HG03521 (cell line): ENCODE data around the gene WNT5A.

Source experiments
- ATAC-seq: cut with Tn5 transposase; IDR thresholded peaks from one replicate; pipeline ENCODE4 v1.9.1; 2021; ENCODE audit warnings: mild to moderate bottlenecking, moderate library complexity; ENCODE audit not compliant: unreplicated experiment

The WNT5A gene

DNA sequence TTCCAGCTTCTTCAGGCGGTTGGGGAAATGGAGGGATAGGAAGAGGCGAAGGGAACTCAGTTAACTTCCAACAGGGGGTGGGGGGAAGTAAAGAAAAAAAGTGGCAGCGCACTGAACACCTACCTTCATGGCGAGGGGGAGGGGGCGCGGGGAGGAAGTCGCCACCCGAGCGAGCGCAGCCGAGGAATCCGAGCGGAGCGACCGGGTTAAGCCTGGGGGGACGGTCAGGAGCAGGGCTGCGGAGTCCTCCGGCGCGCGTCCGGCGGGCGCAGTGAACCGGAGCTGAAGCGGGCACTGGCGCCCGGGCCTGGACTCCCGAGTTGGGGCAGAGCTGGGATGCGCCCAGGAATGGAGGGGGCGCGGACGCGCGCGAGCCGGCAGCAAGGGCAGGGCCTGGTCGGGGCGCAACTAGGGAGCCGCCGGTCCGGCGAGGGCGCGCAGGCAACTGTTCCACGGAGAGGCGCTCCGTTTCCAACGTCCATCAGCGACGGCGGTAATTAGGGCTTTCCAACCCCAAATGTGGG lies at the start of gene WNT5A:
Gene WNT5A, minus strand, starts transcription at position 450 of the 524 bp plus-strand sequence. Its CDS starts 321 bp downstream, at position 129.
- no peak for ATAC-seq

DNA sequence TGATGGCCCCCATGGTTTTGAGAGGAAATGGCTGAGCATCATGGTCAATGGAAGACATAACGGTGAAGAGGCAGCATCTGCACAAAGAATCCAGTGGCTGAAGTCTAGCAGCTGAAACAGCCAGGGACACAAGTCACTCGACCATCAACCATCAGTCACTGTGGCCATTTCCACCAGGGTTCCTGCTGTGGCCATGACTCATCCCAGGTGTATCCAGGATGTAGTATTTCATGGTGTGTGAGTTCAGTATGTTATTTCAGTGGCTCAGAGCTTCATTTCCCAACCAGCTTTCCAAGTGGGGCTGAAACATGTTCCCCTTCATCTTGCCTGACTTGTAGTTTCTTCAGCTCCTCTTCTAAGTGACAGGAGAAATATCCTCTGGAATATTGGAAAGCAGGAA lies 47.8 kb upstream of the WNT5A start:
- no peak for ATAC-seq

DNA sequence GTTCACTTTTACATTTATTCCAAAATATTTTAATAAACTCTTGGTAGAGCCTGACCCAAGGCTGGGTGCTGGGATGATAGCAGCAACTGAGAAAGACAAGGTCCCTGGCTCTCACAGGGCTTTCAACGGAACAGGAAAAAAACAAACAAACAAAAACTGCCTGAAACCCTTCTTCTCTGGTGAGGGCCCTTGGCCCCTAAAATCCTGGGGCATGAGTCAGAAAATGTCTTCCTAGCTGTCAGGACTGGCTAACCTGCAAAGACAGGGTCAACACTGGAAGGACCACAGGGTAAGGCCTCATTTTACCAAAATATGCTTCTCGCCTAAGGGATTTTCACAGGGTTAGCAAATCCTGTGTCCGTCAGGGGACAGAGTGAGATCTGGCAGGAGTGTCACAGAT lies 45.7 kb upstream of the WNT5A start:
- ATAC-seq = no peak

DNA sequence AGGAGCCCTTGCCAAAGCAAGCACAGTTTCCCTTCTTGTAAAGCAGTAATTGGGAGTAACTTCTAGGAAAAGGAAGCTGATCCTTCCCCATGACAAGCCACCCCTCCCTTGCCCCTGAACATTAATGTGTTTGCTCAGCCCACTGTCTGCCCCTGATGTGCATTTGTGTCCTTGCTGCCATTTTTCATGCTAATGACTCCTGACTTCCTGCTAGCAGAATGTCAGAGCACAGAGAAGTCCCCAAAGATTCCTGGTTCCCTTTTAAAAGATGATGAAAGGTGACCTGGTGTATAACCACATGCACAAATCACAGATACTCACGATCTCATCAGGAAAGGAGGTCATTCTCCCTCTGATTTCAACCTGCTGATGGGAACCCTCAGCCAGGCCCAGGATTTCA lies 44.2 kb upstream of the WNT5A start:
- no peak for ATAC-seq

DNA sequence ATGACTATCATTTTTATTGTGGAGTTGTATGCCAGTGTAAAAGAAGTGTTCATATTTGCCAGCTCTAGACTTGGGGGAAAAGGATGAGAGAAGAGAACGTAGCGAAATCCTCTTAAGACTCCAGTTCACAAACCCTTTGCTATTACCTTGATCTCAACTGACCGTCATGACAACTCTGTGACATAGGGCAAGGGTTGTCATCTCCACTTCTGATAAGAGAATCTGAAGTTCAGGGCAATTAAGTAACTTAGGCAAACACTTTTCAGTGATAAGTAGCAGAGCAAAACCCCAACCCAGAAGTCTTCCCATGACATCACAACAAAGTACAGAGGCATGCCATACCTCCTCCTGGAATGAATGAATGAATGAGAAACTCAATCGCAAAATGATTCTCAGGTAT lies 40.3 kb upstream of the WNT5A start:
- no peak for ATAC-seq

DNA sequence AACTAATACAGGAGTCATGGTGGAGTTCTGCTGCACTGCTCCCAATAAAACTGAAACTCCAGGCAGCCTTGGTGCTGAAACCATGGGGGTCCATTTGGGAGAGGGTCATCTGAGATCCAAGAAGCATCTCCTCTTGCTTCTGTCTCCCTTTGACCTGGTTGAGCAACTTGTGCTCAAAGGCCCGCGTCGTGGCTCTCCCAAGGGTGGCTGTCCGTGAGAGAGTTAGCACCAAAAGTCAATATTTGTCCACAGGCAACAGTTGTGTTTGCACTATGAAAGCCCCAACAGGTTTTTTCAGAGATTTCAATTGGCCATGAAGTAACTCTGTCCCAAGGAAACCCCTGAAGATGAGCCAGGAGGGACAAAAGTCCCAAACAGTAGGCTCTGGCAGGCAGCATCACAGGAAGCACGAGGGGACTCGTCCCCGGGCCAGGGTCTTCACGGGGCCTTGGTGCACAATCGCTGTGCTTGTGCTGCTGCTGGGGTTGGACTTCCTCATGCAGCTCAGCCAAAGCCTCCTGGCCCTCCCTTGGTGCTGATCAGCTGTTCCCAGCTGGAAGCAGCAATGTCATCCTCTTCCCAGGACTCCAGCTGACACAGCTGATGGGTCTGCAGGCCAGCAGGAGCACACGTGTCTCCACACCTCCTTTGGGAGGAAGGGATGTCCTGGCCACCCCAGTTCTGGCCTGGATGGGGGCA lies 39.4 kb upstream of the WNT5A start:
- ATAC-seq = no peak

DNA sequence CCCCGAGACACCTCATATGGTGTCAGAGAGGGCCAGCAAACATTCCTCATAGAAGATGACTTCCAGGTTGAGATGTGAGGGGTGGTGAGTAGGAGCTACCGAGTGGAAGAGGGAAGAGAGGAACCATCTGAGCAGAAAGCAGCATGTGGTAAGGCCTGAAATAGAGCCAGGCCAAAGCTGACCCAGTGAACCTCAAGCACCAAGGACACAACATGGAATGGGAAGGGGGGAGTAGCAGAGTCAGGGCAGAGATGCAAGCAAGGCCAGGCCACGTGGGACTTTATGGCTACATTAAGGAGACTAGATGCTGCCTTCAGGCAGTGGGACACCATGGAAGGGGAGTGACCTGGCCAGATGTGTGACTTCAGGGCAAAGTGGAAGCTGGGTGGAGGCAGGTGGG lies 38.3 kb upstream of the WNT5A start:
- no peak for ATAC-seq

DNA sequence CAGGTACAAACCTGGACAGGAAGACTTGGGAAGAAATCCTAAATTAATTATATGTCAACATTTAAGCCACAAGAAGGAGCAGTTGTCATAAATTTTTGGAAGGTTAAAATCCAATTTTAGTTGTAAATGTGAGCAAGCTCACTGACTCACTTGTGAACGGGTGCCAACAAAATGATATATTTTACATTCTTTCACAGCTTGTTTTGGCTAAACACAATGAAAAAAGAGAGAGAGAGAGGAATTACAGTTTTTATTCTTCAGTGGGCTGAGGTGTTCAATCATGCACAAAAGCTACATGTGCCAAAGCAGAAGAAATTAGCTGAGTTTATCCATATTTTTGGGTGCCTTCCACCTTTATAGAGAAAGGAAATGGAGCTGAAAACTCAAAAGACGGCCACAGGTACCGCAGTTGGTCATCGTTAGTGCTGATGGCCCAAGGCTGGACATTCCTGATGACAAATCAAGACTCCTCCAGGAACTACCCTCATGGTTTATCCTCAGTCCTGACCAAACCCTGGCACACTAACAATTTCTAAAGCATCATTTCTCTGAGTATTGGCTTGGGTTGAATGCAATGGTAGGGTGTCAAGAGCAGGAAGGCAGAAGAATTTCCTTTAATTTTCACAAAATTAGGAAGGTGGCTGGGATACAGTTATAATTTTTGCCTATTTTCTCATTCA lies 37.6 kb upstream of the WNT5A start:
- no peak for ATAC-seq

DNA sequence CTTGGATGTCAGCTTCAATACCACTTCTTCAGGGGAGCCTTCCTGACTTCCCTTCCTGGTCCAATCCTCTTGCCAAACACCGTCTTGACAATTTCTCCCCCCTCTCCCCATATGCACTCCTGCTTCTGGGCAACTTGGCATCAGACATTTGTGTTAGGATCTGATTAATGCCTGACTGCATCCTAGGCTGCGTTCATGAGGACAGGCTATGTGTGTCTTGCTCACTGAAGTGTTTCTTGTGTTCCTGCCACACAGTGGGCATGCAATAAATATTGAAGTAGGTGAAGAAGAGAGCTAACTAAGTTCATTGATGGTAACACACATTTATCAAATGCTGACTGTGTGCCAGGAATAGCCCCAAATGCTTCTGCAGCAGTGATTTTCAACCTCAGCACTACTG lies 36.4 kb upstream of the WNT5A start:
- ATAC-seq = no peak

DNA sequence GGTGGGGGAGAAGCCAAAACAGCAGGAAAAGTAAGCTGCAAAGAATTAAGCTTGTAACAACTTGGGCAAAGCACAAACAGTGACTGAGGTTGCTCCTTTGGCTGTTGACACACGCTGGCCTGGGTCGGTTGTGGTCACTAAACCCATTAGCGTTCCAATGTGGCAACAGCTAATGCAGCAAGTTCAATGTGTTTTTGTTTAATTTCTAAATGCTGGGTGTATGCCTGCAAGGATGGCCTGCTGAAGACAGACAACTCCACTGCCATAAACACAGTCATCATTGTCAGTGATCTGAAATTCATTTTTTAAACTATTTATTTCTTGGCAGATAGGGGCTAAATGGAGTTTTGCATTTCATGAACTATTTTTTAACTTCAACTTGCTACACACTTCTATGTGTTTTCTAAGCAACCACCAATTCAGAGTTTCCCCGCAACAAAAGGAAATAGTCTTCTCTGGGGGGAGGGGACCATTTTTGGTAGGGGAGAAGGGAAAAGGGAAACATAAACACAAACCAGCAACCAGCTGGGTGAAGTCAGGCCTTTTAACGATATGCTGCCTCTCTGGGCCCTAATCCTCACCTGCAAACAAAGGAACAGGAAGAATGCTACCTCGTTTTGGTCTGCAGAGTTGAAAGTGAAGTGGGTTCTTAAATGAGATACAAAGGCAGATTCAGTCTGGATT lies 34.8 kb upstream of the WNT5A start:
- no peak for ATAC-seq

DNA sequence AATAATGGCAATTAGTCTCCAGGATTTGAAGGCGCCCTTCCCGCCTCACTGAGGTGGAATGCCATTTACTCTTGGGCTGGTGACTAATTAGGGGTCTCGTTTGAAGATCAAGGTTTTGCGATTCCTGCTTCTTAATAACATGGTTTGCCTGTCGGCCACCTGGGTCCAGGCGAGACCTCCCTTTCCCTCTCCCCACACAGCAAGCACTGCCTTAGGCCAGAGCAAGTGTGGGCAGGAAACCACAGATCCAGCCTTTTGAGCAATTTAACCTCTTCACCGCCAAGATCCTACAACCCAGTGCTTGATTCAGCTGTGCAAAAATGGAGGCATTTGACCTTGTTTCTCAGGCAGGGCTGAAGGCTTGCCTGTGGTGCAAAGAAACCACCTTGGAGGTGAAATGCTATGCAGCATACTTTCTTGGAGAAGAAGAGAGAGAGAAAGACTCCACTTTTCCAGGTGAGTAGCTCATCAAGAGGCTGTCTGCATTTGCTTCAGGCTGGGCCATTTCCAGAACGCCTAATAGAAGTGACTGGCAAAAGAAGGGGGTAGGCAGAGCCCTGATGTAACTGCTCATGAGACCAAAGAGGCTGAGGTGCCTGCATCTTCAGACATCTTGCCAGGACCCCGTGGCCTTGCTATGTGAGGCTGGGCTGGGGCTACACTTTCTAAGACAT lies 34.1 kb upstream of the WNT5A start:
- no peak for ATAC-seq

DNA sequence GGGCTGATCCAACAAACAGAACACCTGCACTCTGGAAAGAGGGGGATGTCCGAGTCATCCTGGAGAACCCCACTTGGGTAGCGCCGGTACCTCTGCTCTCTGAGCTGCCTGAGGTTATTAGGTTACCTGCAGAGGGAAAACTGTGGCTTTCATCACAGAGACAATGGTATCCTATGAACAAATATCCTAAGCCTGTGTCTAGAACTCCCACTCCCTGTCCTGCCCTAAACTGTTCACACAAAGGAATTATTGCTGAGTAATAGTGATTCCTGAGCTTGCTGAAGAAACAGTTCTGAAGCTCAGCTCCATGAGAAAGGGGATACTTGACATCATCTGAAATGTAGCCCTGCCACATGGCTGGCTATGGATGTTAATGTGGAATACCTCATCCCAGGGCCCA lies 31.9 kb upstream of the WNT5A start:
- no peak for ATAC-seq

DNA sequence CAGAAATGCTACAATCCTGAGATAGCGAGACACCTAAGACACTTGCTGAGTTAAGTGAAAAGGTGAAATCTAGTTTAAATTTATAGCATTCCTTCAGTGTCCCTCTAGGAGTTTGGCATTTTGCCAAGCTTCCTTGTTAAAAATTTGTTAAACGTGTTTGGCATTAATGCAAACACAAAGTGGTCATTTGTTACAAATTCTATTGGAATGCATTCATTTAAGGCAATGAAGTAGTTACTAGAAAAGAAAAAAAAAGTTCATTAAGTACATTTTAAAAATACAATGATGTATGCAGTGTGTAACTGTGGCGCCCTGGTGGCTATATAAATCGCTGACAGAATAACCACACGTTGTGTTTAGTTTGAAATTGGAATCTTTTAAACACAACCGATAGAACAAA lies 31.3 kb upstream of the WNT5A start:
- no peak for ATAC-seq

DNA sequence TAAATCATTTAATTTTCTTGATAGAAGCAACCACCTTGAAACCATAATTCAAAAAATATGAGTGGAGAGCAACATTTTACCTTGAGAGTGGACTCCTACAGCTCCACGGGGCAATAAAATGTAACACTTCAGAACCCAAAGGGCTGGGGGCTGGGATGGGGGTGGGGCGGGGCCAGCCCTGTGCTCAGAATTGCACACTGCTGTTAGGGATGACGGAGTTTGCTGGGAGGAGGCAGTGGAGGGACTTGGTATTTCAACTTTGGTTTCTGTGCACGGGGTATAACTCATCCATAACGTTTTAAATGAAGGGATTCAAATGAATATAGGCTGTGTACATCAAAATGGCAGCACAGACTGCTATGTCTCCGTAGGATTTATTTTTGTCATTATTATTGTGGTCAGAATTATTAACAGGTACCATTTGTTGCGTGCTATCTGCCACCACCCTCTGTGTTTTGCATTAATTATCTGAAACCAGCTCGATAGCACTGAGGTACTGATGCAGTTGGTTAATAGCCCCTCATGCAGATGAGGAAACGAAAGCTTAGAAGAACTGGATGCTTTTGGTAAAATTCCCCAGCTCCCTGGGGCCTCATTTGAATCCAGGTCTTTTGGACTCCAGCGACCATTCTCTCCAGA lies 29.4 kb upstream of the WNT5A start:
- ATAC-seq = no peak

DNA sequence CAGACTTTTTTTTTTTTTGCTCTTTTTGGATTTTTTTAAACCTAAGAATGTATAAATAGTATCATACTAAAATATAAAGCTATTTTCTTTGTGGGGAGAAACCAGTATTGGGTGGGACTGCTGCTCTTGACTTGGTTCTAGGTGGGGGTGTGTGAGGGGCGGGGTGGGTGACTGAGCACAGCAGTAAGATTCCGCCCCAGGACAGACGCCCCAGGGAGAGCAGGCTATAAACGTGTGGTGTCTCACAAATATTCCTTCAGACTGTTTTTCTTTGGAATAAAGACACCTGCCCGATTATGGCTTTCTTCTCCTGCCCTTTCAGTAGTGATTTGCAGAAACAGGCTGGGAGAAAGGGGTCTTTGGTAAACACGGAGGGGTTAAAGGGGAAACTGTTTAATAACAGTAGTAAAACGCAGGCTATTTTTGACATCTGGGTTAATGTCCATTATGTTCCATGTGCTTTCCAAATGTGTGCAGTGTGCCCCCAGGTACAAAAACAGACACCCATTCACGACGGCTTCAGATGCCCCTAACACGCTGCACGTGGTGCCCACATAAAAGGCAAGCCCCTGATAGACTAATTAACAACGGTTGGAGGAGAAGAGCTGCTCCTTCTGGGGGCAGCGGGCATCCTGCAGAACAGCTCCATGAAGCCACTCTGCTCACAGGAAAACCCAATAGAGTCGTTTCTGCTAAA lies 28.6 kb upstream of the WNT5A start:
- ATAC-seq = no peak

DNA sequence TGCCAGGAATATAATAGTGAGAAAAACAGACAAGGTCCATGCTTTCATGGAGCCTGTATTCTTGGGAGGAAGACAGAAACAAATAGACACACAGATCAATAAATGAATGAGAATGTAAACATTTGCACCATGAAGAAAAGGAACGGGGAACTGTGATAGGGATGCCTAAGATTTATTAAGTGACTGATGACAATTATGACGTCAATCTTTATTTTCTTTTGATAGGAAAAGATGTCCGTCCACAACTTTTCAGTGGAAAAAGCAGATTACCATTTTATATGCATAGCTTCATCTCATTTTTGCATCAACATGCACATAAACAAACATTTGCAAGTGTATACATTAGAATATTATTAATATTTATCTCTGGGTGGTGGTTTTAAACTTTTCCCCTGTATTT lies 27.9 kb upstream of the WNT5A start:
- no peak for ATAC-seq

DNA sequence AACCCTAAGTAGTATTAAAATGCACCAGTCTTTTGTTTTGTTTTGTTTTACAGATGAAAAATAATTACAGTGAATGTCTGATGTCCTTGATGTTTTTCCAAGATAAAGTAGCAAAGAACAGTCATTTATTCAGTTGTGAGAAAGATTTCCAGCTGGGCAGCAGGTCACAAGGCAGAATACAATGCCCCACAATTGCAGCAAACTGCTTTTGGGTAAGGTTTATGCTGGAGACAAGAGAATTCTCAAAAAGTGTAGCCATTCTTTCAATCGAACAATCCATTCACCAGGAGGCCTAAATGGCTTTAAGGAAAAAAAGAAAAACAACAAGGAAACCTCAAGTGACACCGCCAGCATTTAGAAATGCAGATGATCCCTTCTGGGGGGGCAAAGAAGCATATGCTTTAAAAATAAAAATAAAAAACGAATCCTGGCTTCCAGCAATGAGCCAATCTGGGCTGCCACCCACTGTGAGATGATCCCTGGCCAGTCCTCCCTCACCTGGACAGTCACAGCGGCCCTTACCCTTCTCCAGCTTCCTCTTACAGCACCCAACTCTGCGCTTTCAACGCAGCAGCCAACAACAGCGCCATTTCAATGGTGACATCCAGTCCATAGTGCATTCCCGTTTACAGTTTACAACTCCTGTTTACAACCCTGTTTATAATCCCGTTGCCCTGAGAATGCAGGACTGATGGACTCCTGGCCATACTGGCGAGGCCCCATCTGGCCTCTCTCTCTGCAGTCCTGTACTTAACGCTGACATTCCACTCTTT lies 25.7 kb upstream of the WNT5A start:
- no peak for ATAC-seq

DNA sequence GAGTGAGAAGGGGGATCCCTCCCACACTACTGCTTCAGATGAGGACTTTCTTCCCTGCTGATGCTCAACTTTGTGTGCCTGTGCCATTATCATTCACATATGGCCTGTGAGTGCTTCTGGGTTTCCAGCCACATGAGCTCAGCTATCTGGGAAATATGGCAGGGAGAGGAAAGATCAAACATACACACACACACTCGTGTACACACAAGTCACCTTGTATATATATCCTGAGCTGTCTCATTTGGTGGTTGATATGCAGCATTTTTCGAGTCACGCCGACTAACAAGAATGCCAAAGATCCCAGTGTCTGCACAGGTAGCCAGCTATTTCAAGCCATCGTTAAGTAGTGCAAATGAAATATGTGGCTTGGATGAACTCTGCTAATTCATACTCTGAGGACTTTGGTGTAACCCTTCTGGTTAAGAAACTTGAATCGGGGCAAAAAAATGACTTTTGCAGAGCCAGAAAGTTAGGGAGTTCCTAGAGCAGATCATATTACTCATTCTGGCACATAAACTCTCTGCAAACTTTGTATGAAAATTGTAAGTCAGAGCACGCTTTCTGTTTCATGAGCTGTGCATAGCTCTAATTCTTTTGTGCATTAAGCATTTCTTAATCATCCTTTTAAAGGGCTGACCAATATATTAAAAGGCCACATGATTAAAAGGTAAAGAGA lies 24.9 kb upstream of the WNT5A start:
- no peak for ATAC-seq

DNA sequence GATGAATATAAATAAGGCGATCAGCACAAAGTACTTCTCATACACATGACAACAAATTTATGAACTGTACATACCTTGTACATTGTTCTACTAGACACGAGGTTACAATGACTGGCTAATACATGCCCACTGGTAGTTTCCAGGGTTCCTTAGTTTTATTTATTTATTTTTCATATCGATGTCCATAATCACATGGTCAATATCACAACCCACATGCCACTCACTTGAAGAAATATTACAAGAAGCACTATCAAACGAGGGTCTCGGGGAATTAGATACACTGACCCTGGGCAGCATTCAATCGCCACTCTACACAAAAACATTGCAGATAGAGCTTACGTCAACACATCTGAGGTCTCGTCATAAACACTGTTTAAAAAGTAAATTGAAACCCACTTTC lies 21.2 kb upstream of the WNT5A start:
- ATAC-seq = no peak
